GM10847 (cell line): Measurements from ENCODE around the gene ZNF22.

Experiments
- POLR2A ChIP-seq: IDR thresholded peaks from 2 replicates; pipeline ENCODE4 v1.6.1; 2011; ENCODE audit not compliant: insufficient read length; ENCODE audit errors: extremely low read depth

Gene ZNF22

DNA sequence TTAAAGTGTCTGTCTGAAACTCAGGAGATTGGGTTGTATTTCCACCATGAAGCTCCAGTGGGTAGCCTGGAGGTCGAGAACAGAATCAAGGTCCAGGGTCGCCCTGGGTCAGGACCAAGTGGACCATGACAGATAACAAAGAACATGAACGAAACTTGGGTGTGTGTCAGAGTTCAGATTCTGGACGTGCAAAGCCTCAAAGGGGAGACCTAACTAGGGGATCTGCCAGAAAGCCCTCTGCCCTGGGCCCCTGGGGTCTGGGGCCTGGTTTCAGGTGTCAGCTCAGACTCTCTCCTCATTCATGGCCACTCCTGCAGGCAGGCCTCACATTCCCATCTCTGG, 39.5 kb upstream of the ZNF22 start:
- no peak for TF ChIP-seq POLR2A

DNA sequence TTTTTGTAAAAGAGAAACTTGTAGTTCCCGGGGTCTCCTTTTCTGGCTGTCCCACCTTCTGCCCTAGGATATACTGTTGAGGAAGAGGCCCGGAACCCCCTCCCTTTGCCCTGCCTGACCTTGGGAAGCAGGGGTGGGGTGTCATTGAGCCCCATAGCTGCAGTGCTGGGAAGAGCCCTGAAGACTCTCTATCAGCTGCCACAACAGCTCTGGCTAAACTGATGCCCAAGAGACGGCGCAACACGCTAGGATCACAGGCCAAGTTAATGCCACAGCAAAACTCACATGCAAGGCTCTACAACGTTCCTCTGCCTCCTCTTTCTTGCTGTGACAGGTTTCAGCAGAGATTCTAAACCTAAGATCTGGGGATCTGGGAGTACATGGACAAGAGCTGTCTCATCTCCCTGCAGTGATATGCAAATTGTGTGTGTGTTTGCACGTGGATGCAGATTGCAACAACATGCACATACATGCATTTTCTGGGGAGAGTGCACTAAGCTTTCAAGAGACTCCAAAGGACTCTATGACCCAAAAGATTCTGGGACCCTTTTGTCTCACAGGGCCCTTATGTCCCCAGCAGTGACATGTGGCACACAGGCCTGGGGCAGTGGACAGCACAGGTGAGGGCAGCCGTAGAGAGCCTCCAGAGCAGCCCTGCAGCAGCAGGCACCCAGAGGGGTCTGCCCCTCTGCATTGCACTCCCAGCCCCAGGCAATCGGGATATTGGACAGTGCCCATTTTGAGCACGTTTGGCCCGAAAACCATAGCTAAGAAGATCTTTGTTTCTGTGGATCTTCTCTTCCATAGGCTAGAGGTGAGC, 38.6 kb upstream of the ZNF22 start:
- no peak for TF ChIP-seq POLR2A

DNA sequence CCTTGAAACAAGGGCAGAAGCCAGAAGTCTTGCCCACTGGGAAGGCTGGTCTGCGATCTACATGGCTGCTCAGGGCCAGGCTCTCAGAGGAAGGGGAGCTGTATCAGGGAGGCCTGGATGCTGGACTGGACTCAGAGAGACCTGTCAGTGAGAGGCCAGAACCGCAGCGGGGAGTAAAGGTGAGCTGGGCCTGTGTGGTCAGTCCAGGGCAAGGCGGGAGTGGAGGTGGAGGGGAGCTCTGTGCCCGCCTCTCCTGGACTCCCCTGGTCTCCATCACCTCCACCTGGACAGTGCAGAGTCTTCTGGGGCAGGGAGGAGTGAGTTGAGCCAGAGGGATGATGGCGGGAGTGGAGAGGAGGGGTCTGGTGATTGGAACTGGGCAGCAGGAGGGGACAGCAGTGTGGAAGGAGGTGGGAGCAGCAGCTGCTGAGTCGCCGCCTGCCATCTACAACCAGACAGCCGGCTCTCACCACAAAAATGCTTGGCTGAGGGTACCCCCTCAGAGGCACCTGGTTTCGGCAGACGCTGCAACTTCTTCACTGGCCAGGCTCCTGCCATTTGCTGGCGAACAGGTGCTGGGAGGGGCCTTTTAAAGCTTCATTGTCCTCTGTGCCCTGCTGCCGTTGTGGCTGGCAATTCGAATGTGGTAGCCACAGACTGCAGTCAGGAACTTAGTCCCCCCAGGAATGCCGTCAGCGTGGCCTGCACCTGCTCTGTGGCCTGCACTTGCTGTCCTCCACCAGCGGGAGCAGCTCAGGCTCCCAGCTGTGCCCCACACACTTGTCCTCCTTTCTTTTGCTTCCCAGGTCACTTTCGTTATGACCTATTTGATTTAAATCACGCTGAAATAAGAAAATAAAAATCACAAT, 37.6 kb upstream of the ZNF22 start:
- TF ChIP-seq POLR2A, result no peak

DNA sequence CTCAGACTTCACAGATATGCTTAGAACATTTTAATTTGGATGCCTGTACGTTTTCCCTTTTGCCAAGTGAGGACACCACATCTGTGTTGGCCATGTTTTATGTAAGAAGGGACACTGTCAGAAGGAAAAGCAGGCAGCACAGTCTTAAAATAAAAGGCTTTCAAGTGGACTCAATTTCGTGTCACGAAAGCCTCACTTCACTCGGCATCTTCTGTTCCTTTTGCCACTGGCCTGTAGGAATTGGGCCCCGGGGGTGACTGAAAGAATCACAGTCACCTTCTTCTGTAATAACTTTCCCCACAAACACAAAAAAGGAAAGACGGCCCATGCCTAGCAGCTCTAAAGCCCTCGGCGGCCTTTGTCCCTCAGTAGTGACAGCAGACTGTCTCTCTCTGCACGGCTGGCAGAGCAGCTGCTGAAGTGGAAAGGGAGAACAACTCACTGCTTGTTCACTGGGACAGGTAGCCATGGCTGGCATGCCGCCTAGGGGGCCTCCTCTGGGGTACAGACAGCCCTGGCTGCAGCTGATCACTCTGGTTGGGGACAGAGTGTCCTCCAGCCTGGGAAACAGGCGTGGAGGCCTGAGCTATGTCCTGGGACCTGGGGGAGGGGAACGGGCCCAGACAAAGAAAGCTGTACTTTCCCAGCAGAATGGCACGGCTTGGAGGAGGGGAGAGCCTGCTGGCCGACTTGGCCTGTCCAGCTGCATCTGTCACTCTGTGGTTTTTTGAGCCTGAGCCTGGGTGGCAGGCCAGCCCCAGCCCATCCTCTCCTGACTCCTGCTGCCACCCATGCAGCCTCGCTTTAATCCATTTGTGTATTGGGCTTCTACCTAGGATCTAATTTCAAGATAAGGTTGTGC, 36.7 kb upstream of the ZNF22 start:
- TF ChIP-seq POLR2A, result no peak

DNA sequence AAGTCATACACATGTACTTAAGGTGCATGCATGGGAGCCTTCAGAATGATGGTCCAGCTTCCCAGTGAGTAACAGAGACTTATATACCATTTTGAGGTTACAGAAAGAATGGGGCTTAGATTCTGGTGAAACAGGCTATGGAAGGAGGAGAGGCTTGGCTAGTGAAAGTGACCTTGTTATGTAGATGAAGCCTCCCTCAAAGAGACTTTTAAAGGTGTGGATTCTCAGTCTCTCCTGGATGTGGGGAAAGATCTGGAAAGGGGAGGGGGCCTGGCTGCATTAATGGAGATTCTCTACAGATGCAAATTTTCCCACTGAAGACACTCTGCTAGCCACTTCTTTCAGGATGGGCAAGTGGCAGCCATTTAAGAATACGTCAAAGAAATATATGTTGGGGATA, 35.6 kb upstream of the ZNF22 start:
- TF ChIP-seq POLR2A, result no peak

DNA sequence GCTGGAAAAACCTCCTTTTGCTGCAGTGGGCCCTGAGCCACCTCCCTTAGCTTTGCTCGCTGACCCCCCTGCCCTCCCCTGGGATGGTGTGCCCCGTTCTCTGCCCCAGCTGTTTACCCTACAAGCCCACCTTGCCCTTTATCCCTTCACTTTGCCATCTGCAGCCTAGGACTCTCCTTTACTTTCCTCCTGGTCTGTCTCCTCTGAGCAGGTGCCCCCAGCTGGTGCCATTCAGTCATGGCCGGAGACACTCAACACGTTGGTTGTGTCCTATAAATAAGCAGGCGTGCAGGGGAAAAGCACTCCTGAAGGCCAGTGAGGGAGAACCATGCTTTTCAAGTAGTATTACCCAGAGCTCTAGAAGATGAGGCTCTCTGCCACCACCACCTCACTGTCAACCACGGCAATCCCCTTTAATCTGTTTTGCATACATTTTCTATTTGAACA, 35.0 kb upstream of the ZNF22 start:
- TF ChIP-seq POLR2A, result no peak

DNA sequence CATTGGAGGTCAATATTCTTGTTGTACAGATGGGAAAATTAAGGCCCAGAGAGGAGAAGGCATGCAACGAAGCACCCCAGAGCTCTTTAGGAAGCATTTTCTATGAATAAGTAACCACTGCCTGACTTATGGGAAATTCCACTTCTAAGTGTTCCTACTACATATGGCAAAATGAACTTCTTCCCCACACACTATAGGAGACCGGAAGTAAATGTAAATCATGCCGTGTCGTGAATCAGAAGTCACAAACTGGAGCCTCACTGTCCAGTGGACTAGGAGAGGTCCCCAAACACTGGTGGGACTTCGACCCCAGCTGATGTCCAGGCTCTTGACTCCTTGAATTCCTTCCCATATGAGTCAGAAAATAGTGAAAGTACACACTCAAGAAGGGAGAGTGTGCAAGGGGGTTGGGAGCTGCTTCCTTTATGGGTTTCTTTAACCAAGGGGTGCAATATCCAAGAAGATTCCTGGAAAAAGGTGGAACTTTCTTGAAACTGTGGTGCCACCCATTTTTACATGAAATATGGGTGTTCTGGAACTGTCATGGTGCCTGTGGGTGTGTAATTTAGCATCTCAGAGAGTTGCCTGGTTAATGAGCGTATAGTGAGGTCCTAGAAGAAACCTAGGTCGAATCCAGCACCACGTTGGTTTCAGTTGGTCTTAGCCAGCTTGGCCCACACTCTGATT, 34.5 kb upstream of the ZNF22 start:
- TF ChIP-seq POLR2A, result no peak

DNA sequence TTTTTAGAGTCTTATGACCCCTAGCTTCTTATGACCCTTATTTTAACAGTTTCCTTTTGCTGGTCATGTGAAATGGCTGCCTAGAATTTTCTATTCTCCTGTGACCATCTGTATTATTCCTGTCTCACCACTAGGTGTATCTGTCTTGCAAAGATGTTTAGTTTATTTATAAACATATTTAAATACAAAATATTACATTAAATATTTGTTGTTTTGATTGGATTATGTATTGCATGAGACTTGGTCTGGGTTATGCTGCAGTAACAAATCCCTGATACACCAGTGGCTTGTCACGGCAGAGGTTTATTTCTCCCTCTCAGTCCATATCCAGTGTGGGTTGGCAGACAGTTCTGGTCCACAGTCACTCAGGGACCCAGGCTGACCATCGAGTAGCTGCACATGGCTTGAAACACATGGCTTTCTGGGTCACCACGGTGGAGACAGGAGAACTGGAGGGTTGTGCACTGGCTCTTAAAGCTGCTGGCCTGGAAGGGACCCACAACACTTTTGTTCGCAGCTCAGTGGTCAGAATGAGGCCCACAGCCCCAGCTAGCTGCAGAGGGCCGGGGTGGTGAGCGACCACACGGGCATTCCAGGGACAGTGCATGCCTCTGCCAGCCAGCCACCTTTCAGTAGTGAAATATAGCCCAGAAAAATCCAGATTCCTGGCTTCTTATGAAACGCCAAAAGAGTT, 33.8 kb upstream of the ZNF22 start:
- no peak for TF ChIP-seq POLR2A

DNA sequence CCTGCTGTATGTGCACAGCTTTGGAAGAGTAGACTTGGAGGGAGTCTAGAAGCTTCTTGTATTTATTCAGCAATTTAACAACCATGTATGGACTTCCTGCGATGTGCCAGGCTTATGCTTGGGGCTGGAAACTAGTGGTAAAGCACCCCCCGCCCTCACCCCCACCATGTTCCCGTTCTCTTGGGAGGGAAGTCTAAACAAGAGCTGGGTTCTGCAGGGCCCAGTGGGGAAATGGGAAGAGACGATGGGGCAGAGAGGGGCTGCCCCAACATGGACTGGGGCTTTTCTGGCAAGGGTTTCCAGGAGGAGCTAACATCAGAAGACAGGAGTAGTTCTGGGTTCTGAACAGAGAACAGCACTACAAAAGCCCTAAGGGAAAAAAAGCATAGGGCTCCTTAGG, 33.1 kb upstream of the ZNF22 start:
- no peak for TF ChIP-seq POLR2A

DNA sequence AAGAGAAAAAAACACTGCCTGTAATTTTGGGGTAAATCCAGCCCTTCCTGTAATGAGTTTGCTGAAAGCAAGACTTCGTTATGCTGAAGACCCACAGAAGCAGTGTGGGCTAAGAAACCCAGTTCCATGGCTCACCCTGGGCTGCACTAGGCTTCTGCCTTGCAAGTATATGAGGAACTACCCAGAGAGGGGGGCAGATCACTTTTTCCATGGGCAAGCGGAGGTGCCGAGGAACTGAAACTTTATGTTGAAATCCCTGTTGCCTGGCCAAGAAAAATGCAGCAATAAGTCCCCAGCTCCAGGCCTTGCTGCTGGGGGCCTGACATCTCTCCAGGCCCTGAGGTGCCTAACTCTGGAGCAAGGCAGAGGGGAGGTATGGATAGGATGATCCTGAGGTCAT, 32.6 kb upstream of the ZNF22 start:
- no peak for TF ChIP-seq POLR2A

DNA sequence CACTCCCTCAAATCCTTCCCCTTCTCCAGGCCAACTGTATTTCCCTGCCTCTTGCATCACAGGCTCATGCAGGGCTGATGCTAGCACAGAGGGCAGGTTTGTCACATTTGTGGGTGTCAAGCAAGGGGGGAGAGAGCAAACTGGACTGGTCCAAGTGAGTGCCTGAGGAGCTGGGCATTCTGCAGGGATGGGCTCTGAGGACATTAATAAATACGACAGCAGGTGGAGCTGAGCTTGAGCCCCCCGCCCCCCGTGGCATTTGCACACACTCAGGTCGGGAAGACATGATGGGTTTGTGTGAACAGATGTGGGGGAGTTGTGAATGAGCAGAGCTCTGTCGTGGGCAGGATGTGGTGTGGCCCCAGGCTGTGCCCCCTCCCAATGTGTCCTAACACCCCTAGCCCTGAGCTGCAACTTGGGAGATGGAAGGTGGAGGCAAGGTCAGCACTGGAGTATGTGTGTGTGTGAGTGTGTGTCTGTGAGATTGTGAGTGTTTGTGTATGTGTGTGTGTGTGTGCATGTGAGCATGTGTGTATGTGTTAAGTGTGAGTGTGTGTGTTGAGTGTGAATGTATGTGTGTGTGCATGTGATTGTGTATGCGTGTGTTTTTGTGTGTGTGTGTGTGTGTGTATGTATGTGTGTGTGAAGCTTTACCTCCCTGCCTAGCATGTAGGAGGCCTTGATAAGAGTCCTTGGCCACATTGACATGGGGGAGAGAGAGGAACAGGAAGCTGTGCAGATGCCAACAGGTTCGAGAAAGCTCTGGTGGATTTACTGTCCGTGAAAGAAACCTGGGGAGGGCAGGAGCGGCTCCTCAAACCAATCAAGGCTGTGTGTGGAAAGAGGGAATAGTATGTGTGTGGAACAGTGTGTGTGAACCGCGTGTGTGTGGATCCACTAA, 32.0 kb upstream of the ZNF22 start:
- TF ChIP-seq POLR2A, result no peak

DNA sequence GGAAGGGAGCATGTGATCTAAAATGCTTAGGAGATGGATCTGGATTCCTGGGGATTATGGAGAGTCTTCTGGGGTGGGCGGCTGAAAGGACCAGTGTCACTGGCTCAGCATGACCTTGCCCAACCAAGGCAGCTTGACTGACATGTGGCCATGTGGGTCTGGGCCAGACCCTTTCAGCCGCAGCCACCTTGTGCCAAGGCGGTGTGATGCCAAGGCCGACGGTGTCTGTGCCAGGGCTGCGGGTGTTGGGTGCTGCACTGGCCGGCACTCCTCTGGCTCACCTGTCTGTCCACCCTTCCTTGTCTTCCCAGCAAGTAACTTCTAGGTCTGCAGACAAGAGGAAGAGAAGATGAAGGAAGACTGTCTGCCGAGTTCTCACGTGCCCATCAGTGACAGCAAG, 30.9 kb upstream of the ZNF22 start:
- TF ChIP-seq POLR2A, result no peak

DNA sequence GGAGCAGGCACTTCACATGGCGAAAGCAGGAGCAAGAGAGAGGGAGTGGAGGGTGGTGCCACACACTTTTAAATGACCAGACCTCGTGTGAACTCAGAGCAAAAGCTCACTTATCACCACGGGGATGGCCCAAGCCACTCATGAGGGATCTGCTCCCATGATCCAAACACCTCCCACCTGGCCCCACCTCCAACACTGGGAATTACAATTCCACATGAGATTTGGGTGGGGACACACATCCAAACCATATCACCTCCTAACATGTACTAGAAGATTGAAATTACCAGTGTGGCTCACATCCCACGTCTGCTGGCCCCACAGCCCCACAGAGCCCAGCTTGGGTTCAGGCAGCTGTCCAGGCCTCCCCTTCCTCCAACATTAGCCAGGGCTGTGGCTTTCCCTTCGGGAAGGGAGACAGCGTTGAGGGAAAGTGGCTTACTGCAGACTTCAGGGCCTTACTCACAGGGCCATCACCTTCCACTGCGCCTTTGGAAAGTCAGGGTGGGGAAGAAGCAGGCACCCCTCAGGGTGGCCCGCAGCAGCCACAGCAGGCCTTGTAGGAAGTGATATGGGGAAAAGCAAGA, 29.8 kb upstream of the ZNF22 start:
- TF ChIP-seq POLR2A, result no peak

DNA sequence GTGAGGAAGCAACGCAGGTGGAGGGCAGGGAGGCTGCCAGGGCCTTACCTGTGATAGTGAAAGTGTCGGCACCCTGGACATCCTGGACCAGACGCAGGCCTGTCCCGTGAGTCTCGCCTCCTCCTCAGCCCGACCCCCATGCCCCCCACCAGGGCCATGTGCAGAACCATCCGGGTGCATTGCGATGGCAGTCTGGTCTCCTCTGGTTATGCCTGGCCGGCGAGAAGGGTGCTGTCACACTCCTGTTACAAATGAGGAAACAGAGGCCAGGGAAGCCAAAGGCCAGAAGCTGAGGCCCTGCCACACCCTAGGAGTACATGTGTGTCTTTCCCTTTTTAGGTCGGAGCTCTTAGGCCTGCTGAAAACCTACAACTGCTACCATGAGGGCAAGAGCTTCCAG, 29.3 kb upstream of the ZNF22 start:
- TF ChIP-seq POLR2A, result no peak
